NCI-H1092 (cell line): ENCODE results near the gene CPA1.

Experiments used
- DNase-seq: peaks from one replicate; lab custom pipeline; 2025; lab: John Stamatoyannopoulos, UW

Gene CPA1

GRCh38 chr7:130430115-130430514 lies 49.8 kb downstream of the CPA1 start:
- no peak for DNase-seq

- peak; percentile 77 for DNase-seq
These were observed 50.8 kb downstream of the CPA1 start for GRCh38 chr7:130430841-130431666.

- DNase-seq: no peak
These were observed 52.6 kb downstream of the CPA1 start for GRCh38 chr7:130432886-130433285.

GRCh38 chr7:130433301-130433700 lies 53.0 kb downstream of the CPA1 start:
- no peak for DNase-seq

- DNase-seq: no peak
These were observed 55.1 kb downstream of the CPA1 start for GRCh38 chr7:130435311-130435854.

GRCh38 chr7:130436253-130436652 lies 56.0 kb downstream of the CPA1 start:
- DNase-seq: no peak
